Tibial nerve (tissue), 4 donors: ENCODE results near the gene TUSC1. TPM values are rescaled to one million over a fixed set of nuclear protein-coding genes. Genes with fewer than 3 reads are reported as not detected.

ENCODE experiments used
- DNase-seq, 2 donors: peaks; one replicate each; pipeline ENCODE4 v3.0.0-alpha.2; 2019; ENCODE audit warnings: low spot score in 2 of 2
- H3K27ac ChIP-seq, 4 donors: fragments of 200-600 bp; sonication (generic) in 3 of 4; one replicate each; pipeline ENCODE4 v1.5.1; 2017 to 2019; ENCODE audit warnings: mild to moderate bottlenecking in 1 of 4
- H3K27me3 ChIP-seq, 2 donors: fragments of 200-600 bp; sonication (generic) in 1 of 2; one replicate each; pipeline versions ENCODE4 v1.5.1 to v1.6.0; 2017 to 2019
- H3K36me3 ChIP-seq, 3 donors: fragments of 200-600 bp; sonication (generic); one replicate each; pipeline ENCODE4 v1.5.1; 2018 to 2019
- H3K4me1 ChIP-seq, 4 donors: fragments of 200-600 bp; sonication (generic) in 3 of 4; one replicate each; pipeline ENCODE4 v1.5.1; 2017 to 2019
- H3K4me3 ChIP-seq, 4 donors: fragments of 200-600 bp; sonication (generic) in 3 of 4; one replicate each; pipeline ENCODE4 v1.5.1; 2017 to 2019; ENCODE audit warnings: mild to moderate bottlenecking in 1 of 4, moderate library complexity in 1 of 4
- H3K9me3 ChIP-seq, 4 donors: fragments of 200-600 bp; sonication (generic) in 3 of 4; one replicate each; pipeline ENCODE4 v1.5.1; 2017 to 2019
- CTCF ChIP-seq, 5 experiments: fragments of 200-600 bp in 3 of 5; fragments of 450-650 bp in 2 of 5; sonication (generic) in 3 of 5; IDR thresholded peaks; one replicate each; pipeline ENCODE4 v1.5.1; 2016 to 2019; ENCODE audit warnings: antibody characterized with exemption in 5 of 5, mild to moderate bottlenecking in 3 of 5, moderate library complexity in 2 of 5
- EP300 ChIP-seq, 2 donors: sonication (generic); formaldehyde crosslinking; IDR thresholded peaks; one replicate each; pipeline ENCODE4 v1.6.1; 2017; ENCODE audit warnings: antibody characterized with exemption in 2 of 2, mild to moderate bottlenecking in 1 of 2
- POLR2A ChIP-seq, 2 donors: fragments of 450-650 bp; IDR thresholded peaks; one replicate each; pipeline ENCODE4 v1.6.1; 2017; ENCODE audit warnings: antibody characterized with exemption in 2 of 2, mild to moderate bottlenecking in 2 of 2, moderate library complexity in 2 of 2
- WGBS, 2 donors: methylation state at CpG; one replicate each; pipeline ENCODE4 v1.1.5; 2018; 5-methylcytosine and 5-hydroxymethylcytosine counted together
- total RNA-seq, 4 donors: library from RNA; depleted of rRNA; stranded (reverse); fragments of >200 nt; gene quantifications; one replicate each; pipeline ENCODE4 v1.1.0, GENCODE V29; 2016

TUSC1 gene
- total RNA-seq, 4 donors from 2014 or later: 27.0 to 40.0 (median 34.9) TPM

GRCh38 chr9:25658571-25658970 is 19.7 kb downstream of the TUSC1 start:
- TF ChIP-seq EP300 (IDR thresholded peaks at IDR 0.05): no peak
- no peak for TF ChIP-seq POLR2A (IDR thresholded peaks at IDR 0.05)
- no peak for TF ChIP-seq CTCF (IDR thresholded peaks at IDR 0.05)
- 90 to 97% methylated on average over 2 of the region's 2 CpGs for WGBS, 2 donors
- no peak overlapping the region for H3K27ac ChIP-seq
- DNase-seq: no peak
- no peaks in the 10 kb centered on the region for H3K4me1 ChIP-seq
- no peaks in the 10 kb centered on the region for H3K36me3 ChIP-seq
- H3K9me3 ChIP-seq: no peaks in the 10 kb centered on the region
- H3K27me3 ChIP-seq: no peaks in the 10 kb centered on the region
- no peak overlapping the region for H3K4me3 ChIP-seq

- Histone ChIP-seq H3K4me1 (no peaks in the 10 kb centered on the region), H3K27ac (no peak overlapping the region), H3K9me3 (no peaks in the 10 kb centered on the region), H3K36me3 (no peaks in the 10 kb centered on the region), H3K27me3 (no peaks in the 10 kb centered on the region), H3K4me3 (no peak overlapping the region)
- no peak for DNase-seq
- WGBS, 2 donors: 86 to 94% methylated on average over 2 of the region's 2 CpGs
- no peak for TF ChIP-seq EP300 (IDR thresholded peaks at IDR 0.05)
- no peak for TF ChIP-seq POLR2A (IDR thresholded peaks at IDR 0.05)
- TF ChIP-seq CTCF (IDR thresholded peaks at IDR 0.05): no peak
Measured at GRCh38 chr9:25654417-25654816, 23.8 kb downstream of the TUSC1 start.

- DNase-seq: no peak
- 32 to 40% methylated on average over 3 of the region's 3 CpGs for WGBS, 2 donors
- Histone ChIP-seq H3K4me1 (no peaks in the 10 kb centered on the region), H3K27ac (no peak overlapping the region), H3K4me3 (no peak overlapping the region), H3K27me3 (no peaks in the 10 kb centered on the region), H3K9me3 (no peaks in the 10 kb centered on the region), H3K36me3 (no peaks in the 10 kb centered on the region)
- TF ChIP-seq POLR2A (IDR thresholded peaks at IDR 0.05): no peak
- TF ChIP-seq CTCF (IDR thresholded peaks at IDR 0.05): no peak
- no peak for TF ChIP-seq EP300 (IDR thresholded peaks at IDR 0.05)
Measured at GRCh38 chr9:25648116-25648515, 30.1 kb downstream of the TUSC1 start.

GRCh38 chr9:25636026-25636425 is 42.2 kb downstream of the TUSC1 start:
- TF ChIP-seq CTCF (IDR thresholded peaks at IDR 0.05) (no peak), POLR2A (IDR thresholded peaks at IDR 0.05) (no peak), EP300 (IDR thresholded peaks at IDR 0.05) (no peak)
- DNase-seq: no peak
- no peaks in the 10 kb centered on the region for H3K36me3 ChIP-seq
- H3K27ac ChIP-seq: no peak overlapping the region
- no peaks in the 10 kb centered on the region for H3K4me1 ChIP-seq
- no peaks in the 10 kb centered on the region for H3K27me3 ChIP-seq
- WGBS, 2 donors: 86 to 88% methylated on average over 2 of the region's 2 CpGs
- no peak overlapping the region for H3K4me3 ChIP-seq
- H3K9me3 ChIP-seq: no peaks in the 10 kb centered on the region

- H3K27ac ChIP-seq: no peak overlapping the region
- no peak for TF ChIP-seq POLR2A (IDR thresholded peaks at IDR 0.05)
- no peak for TF ChIP-seq CTCF (IDR thresholded peaks at IDR 0.05)
- H3K4me1 ChIP-seq: no peaks in the 10 kb centered on the region
- WGBS, 2 donors: 50 to 66% methylated on average over 3 of the region's 3 CpGs
- no peaks in the 10 kb centered on the region for H3K36me3 ChIP-seq
- H3K9me3 ChIP-seq: no peaks in the 10 kb centered on the region
- H3K27me3 ChIP-seq: no peaks in the 10 kb centered on the region
- no peak for DNase-seq
- no peak overlapping the region for H3K4me3 ChIP-seq
Measured at GRCh38 chr9:25629231-25629630, 49.0 kb downstream of the TUSC1 start.
